Smooth muscle cell (in vitro differentiated cells): ENCODE measurements around the gene PARK7. TPM values are rescaled to one million over a fixed set of nuclear protein-coding genes. Genes with fewer than 3 reads are reported as not detected.

Experiments
- DNase-seq: peaks from one replicate; lab custom pipeline; 2025; ENCODE audit not compliant: unreplicated experiment; lab: John Stamatoyannopoulos, UW
- H2AFZ ChIP-seq: fragments of 200-600 bp; sonication (generic); 2 replicates; pipeline ENCODE4 v1.6.0; 2016; ENCODE audit warnings: antibody characterized with exemption, low read depth, mild to moderate bottlenecking
- H3F3A ChIP-seq: fragments of 200-600 bp; sonication (generic); 2 replicates; pipeline ENCODE4 v1.6.0; 2017; ENCODE audit warnings: antibody characterized with exemption, low read depth
- H3K27ac ChIP-seq: fragments of 200-600 bp; sonication (generic); 2 replicates; pipeline ENCODE4 v1.5.1; 2016; ENCODE audit warnings: low read depth, mild to moderate bottlenecking
- H3K27me3 ChIP-seq: fragments of 200-600 bp; sonication (generic); 2 replicates; pipeline ENCODE4 v1.6.1; 2016; ENCODE audit warnings: low read depth, mild to moderate bottlenecking
- H3K36me3 ChIP-seq: fragments of 200-600 bp; sonication (generic); 2 replicates; pipeline ENCODE4 v1.5.1; 2016; ENCODE audit warnings: low read depth
- H3K4me1 ChIP-seq: fragments of 200-600 bp; sonication (generic); 2 replicates; pipeline ENCODE4 v1.5.1; 2016; ENCODE audit warnings: low read depth
- H3K4me2 ChIP-seq: fragments of 200-600 bp; sonication (generic); 2 replicates; pipeline ENCODE4 v1.6.0; 2016; ENCODE audit warnings: mild to moderate bottlenecking
- H3K4me3 ChIP-seq: fragments of 200-600 bp; sonication (generic); 2 replicates; pipeline ENCODE4 v1.5.1; 2016; ENCODE audit warnings: mild to moderate bottlenecking
- H3K79me2 ChIP-seq: fragments of 200-600 bp; sonication (generic); 2 replicates; pipeline ENCODE4 v1.6.0; 2016; ENCODE audit warnings: low read depth, mild to moderate bottlenecking
- H3K9ac ChIP-seq: fragments of 200-600 bp; sonication (generic); 2 replicates; pipeline ENCODE4 v1.6.0; 2016; ENCODE audit warnings: low read depth
- H3K9me3 ChIP-seq: fragments of 200-600 bp; sonication (generic); replicated peaks from 2 replicates; pipeline ENCODE4 v1.5.1; 2016; ENCODE audit warnings: low read depth
- H4K20me1 ChIP-seq: fragments of 200-600 bp; sonication (generic); 2 replicates; pipeline ENCODE4 v1.6.0; 2016; ENCODE audit warnings: low read depth
- WGBS: methylation state at CpG from one replicate; pipeline ENCODE4 v1.1.7; 2016; ENCODE audit warnings: low lambda C conversion rate; 5-methylcytosine and 5-hydroxymethylcytosine counted together
- polyA plus RNA-seq: library from polyadenylated mRNA; unstranded; fragments of >200 nt; fragmentation: Nextera tagmentation; extraction: Ambion mirVana; gene quantifications from 2 replicates; pipeline ENCODE4 v1.2.1, GENCODE V29; 2016
- total RNA-seq: library from RNA; depleted of rRNA; stranded (reverse); fragments of >200 nt; gene quantifications from 2 replicates; pipeline ENCODE4 v1.2.3, GENCODE V29; 2014
- TF ChIP-seq, protein P1 (sequence below): fragments of 200-600 bp; sonication (generic); IDR thresholded peaks from 2 replicates; pipeline ENCODE4 v1.5.1; 2017; ENCODE audit warnings: borderline replicate concordance, mild to moderate bottlenecking, antibody characterized with exemption; ENCODE audit not compliant: insufficient read depth, poor library complexity, severe bottlenecking

PARK7 gene
- total and polyA plus RNA-seq, 2 experiments from 2014 or later, result 179 to 461 TPM

DNA sequence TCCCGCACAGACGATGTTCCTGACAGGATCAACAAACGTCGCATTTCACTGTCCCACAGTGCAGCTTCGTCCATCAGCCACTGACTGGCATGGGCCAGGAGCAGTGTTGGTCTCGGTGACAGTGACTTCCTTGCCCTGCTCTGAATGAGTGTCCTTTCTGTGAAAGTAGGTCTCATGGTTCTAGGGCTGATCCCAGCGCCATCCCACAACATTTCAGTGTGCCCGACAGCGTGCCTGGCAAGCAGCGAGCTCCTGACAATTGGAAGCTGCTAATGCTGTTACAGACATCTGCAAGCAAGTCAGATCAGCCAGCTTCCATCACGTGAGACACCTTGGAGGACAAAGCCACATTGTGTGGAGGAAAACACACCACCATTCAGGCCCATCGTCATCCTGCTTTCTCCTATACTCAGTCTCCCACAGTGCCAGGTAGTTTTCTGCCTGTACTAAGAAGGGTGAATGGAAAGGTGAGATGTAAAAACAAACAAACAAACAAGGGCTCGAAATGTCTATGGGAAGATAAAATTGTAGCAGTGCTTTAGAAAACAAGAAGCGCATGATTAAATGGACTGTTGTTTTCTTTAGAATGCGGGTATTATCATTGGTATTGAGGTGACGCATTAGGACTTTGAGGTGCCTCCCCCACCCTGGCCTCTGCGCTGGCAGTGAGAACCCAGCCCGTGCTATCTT is 42.7 kb downstream of the PARK7 start:
- Histone ChIP-seq H3K4me2 (peak overlapping the region; percentile 66), H3K36me3 (no peaks in the 10 kb centered on the region), H3K4me1 (no peaks in the 10 kb centered on the region), H3K27ac (peak overlapping the region; percentile 92), H3K9ac (peak overlapping the region; percentile 56), H3K4me3 (no peak overlapping the region), H4K20me1 (peaks cover 36% of the 10 kb centered on the region), H3K27me3 (no peaks in the 10 kb centered on the region), H2AFZ (no peak overlapping the region), H3F3A (peaks cover 42% of the 10 kb centered on the region), H3K9me3 (no peaks in the 10 kb centered on the region), H3K79me2 (no peaks in the 10 kb centered on the region)
- DNase-seq, result no peak
- TF ChIP-seq, protein P1, sequence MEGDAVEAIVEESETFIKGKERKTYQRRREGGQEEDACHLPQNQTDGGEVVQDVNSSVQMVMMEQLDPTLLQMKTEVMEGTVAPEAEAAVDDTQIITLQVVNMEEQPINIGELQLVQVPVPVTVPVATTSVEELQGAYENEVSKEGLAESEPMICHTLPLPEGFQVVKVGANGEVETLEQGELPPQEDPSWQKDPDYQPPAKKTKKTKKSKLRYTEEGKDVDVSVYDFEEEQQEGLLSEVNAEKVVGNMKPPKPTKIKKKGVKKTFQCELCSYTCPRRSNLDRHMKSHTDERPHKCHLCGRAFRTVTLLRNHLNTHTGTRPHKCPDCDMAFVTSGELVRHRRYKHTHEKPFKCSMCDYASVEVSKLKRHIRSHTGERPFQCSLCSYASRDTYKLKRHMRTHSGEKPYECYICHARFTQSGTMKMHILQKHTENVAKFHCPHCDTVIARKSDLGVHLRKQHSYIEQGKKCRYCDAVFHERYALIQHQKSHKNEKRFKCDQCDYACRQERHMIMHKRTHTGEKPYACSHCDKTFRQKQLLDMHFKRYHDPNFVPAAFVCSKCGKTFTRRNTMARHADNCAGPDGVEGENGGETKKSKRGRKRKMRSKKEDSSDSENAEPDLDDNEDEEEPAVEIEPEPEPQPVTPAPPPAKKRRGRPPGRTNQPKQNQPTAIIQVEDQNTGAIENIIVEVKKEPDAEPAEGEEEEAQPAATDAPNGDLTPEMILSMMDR, result no peak
- 42% methylated on average over 18 of the region's 18 CpGs for WGBS

- DNase-seq, result peak; percentile 81
- Histone ChIP-seq H3K4me3 (peak overlapping the region; percentile 15), H3F3A (peaks cover 49% of the 10 kb centered on the region), H4K20me1 (peaks cover 43% of the 10 kb centered on the region), H2AFZ (no peak overlapping the region), H3K27me3 (no peaks in the 10 kb centered on the region), H3K9me3 (no peaks in the 10 kb centered on the region), H3K9ac (peak overlapping the region; percentile 56), H3K79me2 (no peaks in the 10 kb centered on the region), H3K4me2 (peak overlapping the region; percentile 74), H3K27ac (peak overlapping the region; percentile 92), H3K36me3 (no peaks in the 10 kb centered on the region), H3K4me1 (no peaks in the 10 kb centered on the region)
- WGBS, result 5% methylated on average over 17 of the region's 17 CpGs
- TF ChIP-seq, protein P1, result no peak
Measured at GRCh38 chr1:8004803-8005573, 43.5 kb downstream of the PARK7 start.

GRCh38 chr1:8006037-8006963 is 44.8 kb downstream of the PARK7 start:
- WGBS, result 77% methylated on average over 12 of the region's 12 CpGs
- Histone ChIP-seq H3K9me3 (no peaks in the 10 kb centered on the region), H4K20me1 (peaks cover 57% of the 10 kb centered on the region), H3K27ac (peak overlapping the region; percentile 92), H3F3A (peaks cover 62% of the 10 kb centered on the region), H3K27me3 (no peaks in the 10 kb centered on the region), H3K9ac (no peak overlapping the region), H3K4me1 (no peaks in the 10 kb centered on the region), H3K4me2 (no peak overlapping the region), H3K79me2 (peaks cover 11% of the 10 kb centered on the region), H2AFZ (no peak overlapping the region), H3K36me3 (no peaks in the 10 kb centered on the region), H3K4me3 (no peak overlapping the region)
- TF ChIP-seq, protein P1, result no peak
- no peak for DNase-seq
